HG03521 (cell line): ENCODE data around the gene CFAP43.

Experiments
- ATAC-seq: cut with Tn5 transposase; IDR thresholded peaks from one replicate; pipeline ENCODE4 v1.9.1; 2021; ENCODE audit warnings: mild to moderate bottlenecking, moderate library complexity; ENCODE audit not compliant: unreplicated experiment

The CFAP43 gene

GRCh38 chr10:104101902-104102301, 130.3 kb downstream of the CFAP43 start:
- ATAC-seq: no peak

GRCh38 chr10:104100795-104101194, 131.4 kb downstream of the CFAP43 start:
- no peak for ATAC-seq

GRCh38 chr10:104099941-104100340, 132.2 kb downstream of the CFAP43 start:
- no peak for ATAC-seq

DNA sequence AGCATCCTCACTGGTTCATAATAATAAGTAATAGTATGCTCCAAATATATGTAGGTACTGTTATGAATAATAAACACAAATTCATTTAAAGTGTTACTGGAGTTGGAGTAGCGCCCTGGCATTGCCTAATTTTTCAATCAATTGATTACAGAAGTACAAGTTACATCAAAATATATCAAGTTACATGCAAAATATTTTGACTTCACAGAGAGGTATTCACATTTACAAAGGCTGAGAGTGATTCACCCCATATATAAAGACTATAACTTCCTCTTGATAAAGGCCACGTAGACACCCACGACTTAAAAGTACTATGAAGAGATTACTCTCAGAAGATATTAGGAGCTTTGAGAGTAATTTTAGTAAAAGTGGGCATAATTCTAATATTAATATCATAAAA, 132.9 kb downstream of the CFAP43 start:
- ATAC-seq: no peak

DNA sequence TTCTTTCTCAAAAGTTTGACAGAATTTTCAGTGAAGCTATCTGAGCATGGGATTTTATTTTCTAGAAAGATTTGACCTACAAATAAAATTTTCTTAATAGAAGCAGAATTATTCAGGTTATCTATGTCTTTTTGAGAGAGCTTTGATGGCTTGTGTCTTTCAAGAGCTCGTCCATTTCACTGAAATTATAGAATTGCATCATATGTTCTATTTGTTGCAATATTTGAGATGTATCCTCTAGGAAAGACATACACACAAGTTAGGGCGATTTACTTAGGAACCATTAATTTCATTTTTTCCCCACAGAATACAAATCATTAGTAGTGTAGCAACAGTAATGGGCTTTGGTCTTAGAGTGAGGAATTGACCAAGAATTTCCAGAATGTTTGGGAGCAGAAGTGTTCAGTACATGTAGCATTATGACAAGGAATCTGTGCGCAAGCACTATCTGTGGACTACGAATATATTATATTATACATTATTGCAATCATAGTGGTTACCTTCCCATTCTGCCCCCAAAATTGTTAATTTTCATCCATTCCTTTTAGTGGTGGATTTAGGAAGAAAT, 133.7 kb downstream of the CFAP43 start:
- no peak for ATAC-seq

DNA sequence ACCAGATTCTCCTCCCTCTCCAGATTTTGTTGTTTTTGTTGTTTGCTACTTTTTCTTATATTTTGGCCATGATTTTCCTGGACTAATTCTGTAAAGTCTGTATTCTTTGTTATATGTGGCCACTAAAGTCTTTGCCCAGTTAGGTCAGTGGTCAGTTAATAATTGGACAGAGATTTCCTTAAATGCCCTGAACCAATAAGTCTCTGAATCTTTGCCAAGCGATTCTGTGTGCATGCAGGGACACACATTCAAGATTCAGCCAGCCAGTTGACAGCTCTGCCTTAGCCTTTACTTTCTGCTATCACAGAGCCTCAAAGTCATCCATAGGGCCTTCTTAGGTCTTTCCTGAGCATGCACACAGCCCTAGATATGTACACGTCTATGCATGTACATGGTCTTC, 135.5 kb downstream of the CFAP43 start:
- ATAC-seq: no peak

DNA sequence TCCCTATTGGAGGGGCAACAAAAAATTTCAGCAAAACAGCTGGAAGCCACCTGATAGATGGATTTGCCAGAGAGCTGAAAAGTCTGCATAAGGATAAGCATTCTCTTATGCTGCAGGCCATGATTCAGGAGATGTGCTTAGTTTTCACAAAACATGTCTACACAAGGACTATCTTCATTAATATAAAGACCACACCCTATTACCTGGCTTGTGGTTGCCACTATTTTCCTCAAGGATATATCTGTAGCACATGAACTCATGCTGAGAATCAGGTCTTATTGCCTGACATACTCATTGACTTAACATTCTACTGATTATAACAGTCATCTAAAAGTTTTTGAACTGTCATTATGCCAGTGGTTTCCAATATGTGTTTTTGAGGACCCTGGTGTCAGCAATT, 139.4 kb downstream of the CFAP43 start:
- ATAC-seq: no peak

DNA sequence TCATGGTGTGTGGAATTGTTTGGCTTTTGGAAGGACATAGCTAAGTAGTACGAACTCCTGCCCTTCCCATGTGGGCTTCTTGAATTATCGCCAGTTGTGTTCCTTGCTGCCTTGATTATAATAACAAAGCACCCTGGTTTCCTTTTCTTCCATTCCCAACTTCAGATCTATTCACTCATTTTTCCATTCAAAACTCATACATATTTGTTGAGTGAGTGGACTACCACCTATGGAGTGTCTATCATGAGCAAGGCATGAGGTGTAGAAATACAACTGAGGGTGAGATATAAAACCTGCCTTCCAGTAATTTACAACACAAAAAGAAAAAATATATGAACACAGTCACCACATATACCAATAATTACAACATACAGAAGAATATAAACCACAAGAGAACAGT, 141.6 kb downstream of the CFAP43 start:
- ATAC-seq: no peak

DNA sequence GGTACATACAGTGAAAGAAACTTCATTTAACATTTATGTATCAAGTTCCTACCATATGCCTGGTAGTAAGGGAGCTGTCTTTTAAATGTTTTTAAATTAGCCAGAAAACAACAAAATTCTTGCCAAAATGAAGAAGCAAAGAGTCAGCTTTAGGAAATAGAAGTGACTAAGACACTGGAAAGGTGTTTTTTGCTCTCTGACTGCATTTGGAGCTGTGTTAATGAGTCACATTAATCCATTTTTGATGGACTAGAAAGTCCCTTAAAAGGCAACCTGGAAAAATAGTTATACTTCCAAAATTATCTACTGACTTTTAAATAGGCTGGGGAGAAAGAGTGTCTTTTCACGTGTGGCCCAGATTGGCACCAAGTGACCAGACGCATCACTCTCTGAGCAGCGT, 142.5 kb downstream of the CFAP43 start:
- no peak for ATAC-seq

DNA sequence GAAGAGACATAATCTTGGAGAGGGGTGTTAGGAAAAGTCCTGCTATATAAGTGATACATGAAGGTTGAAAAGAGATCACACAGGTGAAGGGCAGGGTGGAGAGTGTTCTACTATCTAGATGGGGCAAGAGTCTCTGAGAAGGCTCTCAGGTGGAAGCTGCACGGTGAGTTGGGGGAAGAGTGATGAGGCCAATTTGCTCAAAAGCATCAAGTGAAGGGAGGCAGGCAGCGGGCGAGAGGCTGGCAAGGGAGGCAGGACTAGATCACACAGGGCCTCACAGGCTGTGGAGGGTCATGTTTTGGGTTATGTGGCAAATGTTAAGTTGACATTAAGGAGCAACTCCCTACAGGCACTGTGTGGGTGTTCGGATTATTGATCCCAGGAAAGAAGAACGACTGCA, 143.9 kb downstream of the CFAP43 start:
- ATAC-seq: no peak

DNA sequence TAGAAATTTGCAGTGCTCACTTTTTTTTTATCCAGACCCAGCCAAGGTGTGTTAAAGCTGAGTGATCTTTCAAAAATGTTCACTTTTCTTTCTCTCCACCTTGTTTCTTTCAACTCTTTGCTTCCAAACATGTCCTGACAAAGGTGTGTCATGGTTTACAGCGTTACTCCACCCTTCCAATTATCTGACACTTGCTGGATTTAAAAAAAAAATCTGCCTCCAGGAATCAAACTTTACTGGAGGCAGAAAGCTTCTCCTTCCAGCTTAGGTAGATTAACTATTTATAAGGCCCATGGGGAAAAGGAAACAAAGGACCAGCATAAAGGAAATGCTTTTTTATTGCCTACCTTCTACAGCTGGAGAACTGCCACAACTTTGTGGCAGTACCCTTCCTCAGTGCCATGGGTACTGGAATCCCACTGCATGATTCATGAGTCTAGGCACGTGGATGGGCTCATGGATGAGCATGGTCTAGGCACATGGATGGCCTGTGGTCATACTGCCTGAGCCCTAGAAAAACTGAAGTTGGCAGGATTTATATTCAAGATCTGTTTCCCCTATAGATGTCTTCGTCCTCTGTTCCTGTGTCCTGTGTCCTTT, 146.3 kb downstream of the CFAP43 start, which contains the start of gene COL17A1:
COL17A1 (minus strand) TSS at position 80 of the 600 bp plus-strand sequence. CDS start 5,207 bp downstream, outside the sequence.
- ATAC-seq: no peak

- no peak for ATAC-seq
Observed at GRCh38 chr10:104084482-104085142, 147.6 kb downstream of the CFAP43 start.

GRCh38 chr10:104081998-104082397, 150.2 kb downstream of the CFAP43 start:
- no peak for ATAC-seq

DNA sequence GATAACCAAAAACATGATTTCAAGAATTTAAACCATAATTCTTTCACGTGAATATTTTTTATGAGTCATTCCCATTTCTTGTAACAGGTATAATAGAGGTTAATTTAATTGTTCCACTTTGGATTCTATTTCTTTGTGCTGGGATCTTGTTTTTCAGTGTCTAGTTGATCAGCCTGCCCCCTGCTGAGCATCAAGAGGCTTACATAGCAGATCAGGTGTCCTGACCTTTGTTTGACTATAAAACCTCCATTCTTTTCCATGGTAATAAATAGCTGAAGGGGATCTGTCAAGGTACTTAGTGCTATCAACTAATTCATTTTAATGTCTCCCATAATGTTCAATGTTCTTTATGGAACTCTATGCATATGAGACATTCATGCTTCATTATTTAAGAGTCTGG, 151.4 kb downstream of the CFAP43 start:
- ATAC-seq: no peak
